ENCODE measurements around the gene TAS2R31. TPM values are rescaled to one million over a fixed set of nuclear protein-coding genes. Genes with fewer than 3 reads are reported as not detected.

The TAS2R31 gene
- total RNA-seq, 1 experiment from 2014 or later: 1.7 TPM

DNA sequence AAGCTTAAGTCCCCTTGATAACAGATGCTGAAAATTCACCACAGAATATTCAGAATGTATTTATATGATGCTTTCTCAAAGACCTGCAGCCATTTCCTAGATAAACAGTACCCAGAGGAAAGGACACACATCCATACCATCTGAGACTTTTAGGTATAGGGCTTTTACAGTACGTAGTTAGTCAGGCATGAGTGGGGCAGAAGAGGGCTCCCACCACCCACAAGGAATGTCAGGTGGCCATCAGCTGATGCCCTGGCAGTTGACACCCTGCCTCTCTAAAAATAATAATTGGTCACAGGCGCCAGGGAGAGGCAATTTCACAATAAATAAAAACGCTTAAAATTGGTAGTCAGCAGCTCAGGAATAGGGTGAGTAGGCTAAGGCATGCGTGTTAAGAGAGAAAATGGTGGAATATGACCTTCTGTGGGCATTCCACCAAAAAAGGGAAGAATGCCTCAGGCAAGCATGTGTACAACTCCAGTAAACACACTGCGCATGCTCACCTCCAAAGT, 38.7 kb upstream of the TAS2R31 start:
- TF ChIP-seq, protein P1, sequence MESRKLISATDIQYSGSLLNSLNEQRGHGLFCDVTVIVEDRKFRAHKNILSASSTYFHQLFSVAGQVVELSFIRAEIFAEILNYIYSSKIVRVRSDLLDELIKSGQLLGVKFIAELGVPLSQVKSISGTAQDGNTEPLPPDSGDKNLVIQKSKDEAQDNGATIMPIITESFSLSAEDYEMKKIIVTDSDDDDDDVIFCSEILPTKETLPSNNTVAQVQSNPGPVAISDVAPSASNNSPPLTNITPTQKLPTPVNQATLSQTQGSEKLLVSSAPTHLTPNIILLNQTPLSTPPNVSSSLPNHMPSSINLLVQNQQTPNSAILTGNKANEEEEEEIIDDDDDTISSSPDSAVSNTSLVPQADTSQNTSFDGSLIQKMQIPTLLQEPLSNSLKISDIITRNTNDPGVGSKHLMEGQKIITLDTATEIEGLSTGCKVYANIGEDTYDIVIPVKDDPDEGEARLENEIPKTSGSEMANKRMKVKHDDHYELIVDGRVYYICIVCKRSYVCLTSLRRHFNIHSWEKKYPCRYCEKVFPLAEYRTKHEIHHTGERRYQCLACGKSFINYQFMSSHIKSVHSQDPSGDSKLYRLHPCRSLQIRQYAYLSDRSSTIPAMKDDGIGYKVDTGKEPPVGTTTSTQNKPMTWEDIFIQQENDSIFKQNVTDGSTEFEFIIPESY (IDR thresholded peaks at IDR 0.05; ENCODE audit: extremely low read depth, insufficient replicate concordance, low read length): no peak
- TF ChIP-seq POLR2A (IDR thresholded peaks at IDR 0.05; ENCODE audit: borderline replicate concordance, extremely low read depth, insufficient read depth, insufficient read length) (no peak), POLR2AphosphoS5 (IDR thresholded peaks at IDR 0.05; ENCODE audit: low read depth, low read length) (no peak), CBX3 (IDR thresholded peaks at IDR 0.05; ENCODE audit: low read depth) (no peak), ELF1 (IDR thresholded peaks at IDR 0.05; ENCODE audit: borderline replicate concordance, low read depth) (no peak), ZNF274 (IDR thresholded peaks at IDR 0.05; ENCODE audit: low read depth, low read length) (no peak), EZH2 (IDR thresholded peaks at IDR 0.05) (no peak), EGR1 (IDR thresholded peaks at IDR 0.05; ENCODE audit: low read depth) (no peak), SRF (IDR thresholded peaks at IDR 0.05; ENCODE audit: low read depth) (no peak), SP1 (IDR thresholded peaks at IDR 0.05; ENCODE audit: low read depth) (no peak), RAD21 (IDR thresholded peaks at IDR 0.05; ENCODE audit: low read depth) (no peak)
- TF ChIP-seq, protein P2, sequence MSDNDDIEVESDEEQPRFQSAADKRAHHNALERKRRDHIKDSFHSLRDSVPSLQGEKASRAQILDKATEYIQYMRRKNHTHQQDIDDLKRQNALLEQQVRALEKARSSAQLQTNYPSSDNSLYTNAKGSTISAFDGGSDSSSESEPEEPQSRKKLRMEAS (IDR thresholded peaks at IDR 0.05): no peak
- TF ChIP-seq, protein P3, sequence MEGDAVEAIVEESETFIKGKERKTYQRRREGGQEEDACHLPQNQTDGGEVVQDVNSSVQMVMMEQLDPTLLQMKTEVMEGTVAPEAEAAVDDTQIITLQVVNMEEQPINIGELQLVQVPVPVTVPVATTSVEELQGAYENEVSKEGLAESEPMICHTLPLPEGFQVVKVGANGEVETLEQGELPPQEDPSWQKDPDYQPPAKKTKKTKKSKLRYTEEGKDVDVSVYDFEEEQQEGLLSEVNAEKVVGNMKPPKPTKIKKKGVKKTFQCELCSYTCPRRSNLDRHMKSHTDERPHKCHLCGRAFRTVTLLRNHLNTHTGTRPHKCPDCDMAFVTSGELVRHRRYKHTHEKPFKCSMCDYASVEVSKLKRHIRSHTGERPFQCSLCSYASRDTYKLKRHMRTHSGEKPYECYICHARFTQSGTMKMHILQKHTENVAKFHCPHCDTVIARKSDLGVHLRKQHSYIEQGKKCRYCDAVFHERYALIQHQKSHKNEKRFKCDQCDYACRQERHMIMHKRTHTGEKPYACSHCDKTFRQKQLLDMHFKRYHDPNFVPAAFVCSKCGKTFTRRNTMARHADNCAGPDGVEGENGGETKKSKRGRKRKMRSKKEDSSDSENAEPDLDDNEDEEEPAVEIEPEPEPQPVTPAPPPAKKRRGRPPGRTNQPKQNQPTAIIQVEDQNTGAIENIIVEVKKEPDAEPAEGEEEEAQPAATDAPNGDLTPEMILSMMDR (IDR thresholded peaks at IDR 0.05 in 2 of 3, conservative IDR thresholded peaks at IDR 0.05 in 1 of 3; ENCODE audit: borderline replicate concordance in 1 of 3, insufficient read depth in 1 of 3, low read depth in 2 of 3, low read length in 2 of 3): no peak
- TF ChIP-seq, protein P4, sequence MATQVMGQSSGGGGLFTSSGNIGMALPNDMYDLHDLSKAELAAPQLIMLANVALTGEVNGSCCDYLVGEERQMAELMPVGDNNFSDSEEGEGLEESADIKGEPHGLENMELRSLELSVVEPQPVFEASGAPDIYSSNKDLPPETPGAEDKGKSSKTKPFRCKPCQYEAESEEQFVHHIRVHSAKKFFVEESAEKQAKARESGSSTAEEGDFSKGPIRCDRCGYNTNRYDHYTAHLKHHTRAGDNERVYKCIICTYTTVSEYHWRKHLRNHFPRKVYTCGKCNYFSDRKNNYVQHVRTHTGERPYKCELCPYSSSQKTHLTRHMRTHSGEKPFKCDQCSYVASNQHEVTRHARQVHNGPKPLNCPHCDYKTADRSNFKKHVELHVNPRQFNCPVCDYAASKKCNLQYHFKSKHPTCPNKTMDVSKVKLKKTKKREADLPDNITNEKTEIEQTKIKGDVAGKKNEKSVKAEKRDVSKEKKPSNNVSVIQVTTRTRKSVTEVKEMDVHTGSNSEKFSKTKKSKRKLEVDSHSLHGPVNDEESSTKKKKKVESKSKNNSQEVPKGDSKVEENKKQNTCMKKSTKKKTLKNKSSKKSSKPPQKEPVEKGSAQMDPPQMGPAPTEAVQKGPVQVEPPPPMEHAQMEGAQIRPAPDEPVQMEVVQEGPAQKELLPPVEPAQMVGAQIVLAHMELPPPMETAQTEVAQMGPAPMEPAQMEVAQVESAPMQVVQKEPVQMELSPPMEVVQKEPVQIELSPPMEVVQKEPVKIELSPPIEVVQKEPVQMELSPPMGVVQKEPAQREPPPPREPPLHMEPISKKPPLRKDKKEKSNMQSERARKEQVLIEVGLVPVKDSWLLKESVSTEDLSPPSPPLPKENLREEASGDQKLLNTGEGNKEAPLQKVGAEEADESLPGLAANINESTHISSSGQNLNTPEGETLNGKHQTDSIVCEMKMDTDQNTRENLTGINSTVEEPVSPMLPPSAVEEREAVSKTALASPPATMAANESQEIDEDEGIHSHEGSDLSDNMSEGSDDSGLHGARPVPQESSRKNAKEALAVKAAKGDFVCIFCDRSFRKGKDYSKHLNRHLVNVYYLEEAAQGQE (IDR thresholded peaks at IDR 0.05; ENCODE audit: low read depth): no peak
- no peaks in the 10 kb centered on the region for H3K79me2 ChIP-seq (ENCODE audit: insufficient read depth, low read length)
- no peaks in the 10 kb centered on the region for H3K27me3 ChIP-seq (ENCODE audit: insufficient read depth, low read length)
- no TSS peak for BruUV-seq (replicated peaks)
- ChIA-PET POLR2A (no interaction called here), RAD21 (ENCODE audit: low non-redundant PET in 1 of 2, low total read pairs in 2 of 2, uncharacterized antibody in 2 of 2, unreplicated experiment in 2 of 2) (no interaction called here), CTCF (no interaction called here)
- no peaks in the 10 kb centered on the region for H4K20me1 ChIP-seq (ENCODE audit: insufficient read depth)
- H3K4me2 ChIP-seq (ENCODE audit: low read length): no peak overlapping the region
- intact Hi-C loops (cut with micrococcal nuclease): no loop called here
- H3K9ac ChIP-seq (ENCODE audit: low read length): no peak overlapping the region
- no peak for ATAC-seq
- no peak overlapping the region for H2AFZ ChIP-seq (ENCODE audit: low read depth, low read length, poor library complexity, severe bottlenecking)
- DNase-seq (ENCODE audit: low read depth, low spot score): no peak
- H3K9me2 ChIP-seq (ENCODE audit: insufficient read depth): no peaks in the 10 kb centered on the region
- H3K36me3 ChIP-seq (ENCODE audit: control insufficient read depth in 1 of 2, insufficient read depth in 2 of 2, low read length in 2 of 2): no peaks in the 10 kb centered on the region
- H3K9me3 ChIP-seq (ENCODE audit: control insufficient read depth in 1 of 2, insufficient read depth in 1 of 2, low read depth in 1 of 2, low read length in 2 of 2): no peaks in the 10 kb centered on the region
- peaks cover 7 to 9% of the 10 kb centered on the region in 2 experiments for H3K4me1 ChIP-seq (ENCODE audit: control insufficient read depth in 1 of 2, insufficient read depth in 2 of 2, low read length in 2 of 2)
- H3K4me3 ChIP-seq (replicated peaks in 1 of 2; ENCODE audit: low read depth in 1 of 2, low read length in 2 of 2): no peak overlapping the region
- no peak overlapping the region for H3K27ac ChIP-seq (ENCODE audit: low read depth, low read length)

Data from HCT116 (cell line).